Neural cell (in vitro differentiated cells): ENCODE measurements around the gene ADGRB3. TPM values are rescaled to one million over a fixed set of nuclear protein-coding genes. Genes with fewer than 3 reads are reported as not detected.

Experiments used
- H2AFZ ChIP-seq: fragments of 200-600, 300-800 bp; sonication (generic), shearing (Covaris generic); 2 replicates; pipeline ENCODE4 v1.6.0; 2014; ENCODE audit warnings: low read depth, mild to moderate bottlenecking, antibody characterized with exemption, low read length, moderate library complexity
- H3F3A ChIP-seq: fragments of 200-600 bp; shearing (Covaris generic); 2 replicates; pipeline ENCODE4 v1.6.1; 2016; ENCODE audit warnings: mild to moderate bottlenecking, moderate library complexity, mixed read lengths, antibody characterized with exemption, low read length; ENCODE audit not compliant: insufficient read depth, poor library complexity, severe bottlenecking
- H3K27ac ChIP-seq: fragments of 200-600, 300-800 bp; sonication (generic), shearing (Covaris generic); 2 replicates; pipeline ENCODE4 v1.5.1; 2014; ENCODE audit warnings: mild to moderate bottlenecking, low read length, moderate library complexity
- H3K27me3 ChIP-seq: fragments of 300-800, 200-600 bp; sonication (generic), shearing (Covaris generic); 2 replicates; pipeline ENCODE4 v1.6.0; 2014; ENCODE audit warnings: mild to moderate bottlenecking, low read depth, low read length, moderate library complexity; ENCODE audit not compliant: insufficient read depth
- H3K36me3 ChIP-seq: fragments of 300-800, 200-600 bp; sonication (generic), shearing (Covaris generic); 2 replicates; pipeline ENCODE4 v1.5.1; 2014; ENCODE audit warnings: mild to moderate bottlenecking, antibody characterized with exemption, low read length, moderate library complexity; ENCODE audit not compliant: insufficient read depth
- H3K4me2 ChIP-seq: fragments of 300-800, 200-600 bp; sonication (generic), shearing (Covaris generic); 2 replicates; pipeline ENCODE4 v1.6.0; 2014; ENCODE audit warnings: mild to moderate bottlenecking, low read length
- H3K4me3 ChIP-seq: fragments of 300-800, 200-600 bp; sonication (generic), shearing (Covaris generic); 2 replicates; pipeline ENCODE4 v1.5.1; 2014; ENCODE audit warnings: mild to moderate bottlenecking, low read length, moderate library complexity
- H3K79me2 ChIP-seq: fragments of 200-600 bp; shearing (Covaris generic); replicated peaks from 2 replicates; pipeline ENCODE4 v1.6.0; 2014; ENCODE audit warnings: mild to moderate bottlenecking, low read length, moderate library complexity; ENCODE audit not compliant: insufficient read depth
- H3K9ac ChIP-seq: fragments of 300-800, 200-600 bp; sonication (generic), shearing (Covaris generic); 2 replicates; pipeline ENCODE4 v1.6.1; 2016; ENCODE audit warnings: mild to moderate bottlenecking, low read length, mixed read lengths
- H3K9me2 ChIP-seq: fragments of 200-600 bp; shearing (Covaris generic); 2 replicates; pipeline ENCODE4 v1.6.1; 2016; ENCODE audit warnings: mild to moderate bottlenecking, low read length, mixed read lengths; ENCODE audit not compliant: insufficient read depth
- H3K9me3 ChIP-seq: fragments of 200-600, 300-800 bp; sonication (generic), shearing (Covaris generic); 2 replicates; pipeline ENCODE4 v1.6.1; 2016; ENCODE audit warnings: mild to moderate bottlenecking, mixed run types, low read length, moderate library complexity, mixed read lengths
- H4K20me1 ChIP-seq: fragments of 200-600 bp; shearing (Covaris generic); 2 replicates; pipeline ENCODE4 v1.6.1; 2016; ENCODE audit warnings: mild to moderate bottlenecking, mixed run types; ENCODE audit not compliant: insufficient read depth
- EP300 ChIP-seq: fragments of 450-650 bp; conservative IDR thresholded peaks from 2 replicates; pipeline ENCODE4 v1.6.1; 2014; ENCODE audit warnings: antibody characterized with exemption, mild to moderate bottlenecking, moderate library complexity; ENCODE audit not compliant: poor library complexity, severe bottlenecking
- EZH2 ChIP-seq: fragments of 200-600, 300-800 bp; shearing (Covaris generic), sonication (generic); IDR thresholded peaks from 2 replicates; pipeline ENCODE4 v1.6.1; 2014; ENCODE audit warnings: antibody characterized with exemption, low read length, borderline replicate concordance, mild to moderate bottlenecking; ENCODE audit not compliant: insufficient read depth, poor library complexity, severe bottlenecking
- MXI1 ChIP-seq: fragments of 450-650 bp; conservative IDR thresholded peaks from 2 replicates; pipeline ENCODE4 v1.6.1; 2014; ENCODE audit warnings: antibody characterized with exemption, mild to moderate bottlenecking; ENCODE audit not compliant: poor library complexity, severe bottlenecking
- POLR2AphosphoS5 ChIP-seq: IDR thresholded peaks from 2 replicates; pipeline ENCODE4 v1.6.1; 2012
- RAD21 ChIP-seq: fragments of 450-650 bp; conservative IDR thresholded peaks from 2 replicates; pipeline ENCODE4 v1.6.1; 2014; ENCODE audit warnings: antibody characterized with exemption, mild to moderate bottlenecking, moderate library complexity
- REST ChIP-seq: IDR thresholded peaks from 2 replicates; pipeline ENCODE4 v1.6.1; 2012; ENCODE audit warnings: borderline replicate concordance
- SMC3 ChIP-seq: fragments of 450-650 bp; conservative IDR thresholded peaks from 2 replicates; pipeline ENCODE4 v1.6.1; 2014; ENCODE audit warnings: antibody characterized with exemption, mild to moderate bottlenecking, moderate library complexity; ENCODE audit not compliant: poor library complexity
- TAF1 ChIP-seq: IDR thresholded peaks from 2 replicates; pipeline ENCODE4 v1.6.1; 2012; ENCODE audit warnings: low read depth
- polyA plus RNA-seq: library from polyadenylated mRNA; depleted of rRNA; stranded (reverse); fragments of >200 nt; gene quantifications from 2 replicates; pipeline ENCODE4 v1.2.3, GENCODE V29; 2014
- TF ChIP-seq, protein P1 (sequence below): fragments of 450-650 bp; IDR thresholded peaks from 2 replicates; pipeline ENCODE4 v1.5.1; 2014; ENCODE audit warnings: antibody characterized with exemption, mild to moderate bottlenecking, moderate library complexity; ENCODE audit not compliant: poor library complexity, severe bottlenecking

The ADGRB3 gene
- polyA plus RNA-seq, 1 donor from 2014 or later, result 66.5 TPM

DNA sequence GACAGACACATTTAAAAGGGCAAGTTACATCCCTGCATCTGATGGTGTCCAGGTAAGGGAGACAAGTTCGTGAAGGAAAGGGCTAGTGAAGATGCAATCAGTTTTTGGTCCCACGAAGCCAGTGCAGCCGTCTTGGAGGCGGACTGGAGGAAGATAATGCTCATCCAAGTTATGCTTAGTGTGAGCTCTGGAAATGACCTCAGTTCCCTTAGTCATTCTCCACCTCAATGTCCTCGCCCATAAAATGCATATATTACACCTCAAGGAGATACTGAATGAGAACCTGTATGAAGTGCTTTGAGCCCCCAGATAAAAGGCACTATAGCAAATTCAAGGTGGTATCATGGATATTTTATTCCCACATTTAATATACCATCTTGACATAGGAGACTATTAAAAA lies 358.8 kb downstream of the ADGRB3 start:
- H3K9ac ChIP-seq, result no peak overlapping the region
- no peaks in the 10 kb centered on the region for H3K36me3 ChIP-seq
- H3K4me3 ChIP-seq, result no peak overlapping the region
- H3K79me2 ChIP-seq, result no peaks in the 10 kb centered on the region
- H3F3A ChIP-seq, result no peaks in the 10 kb centered on the region
- TF ChIP-seq EP300 (no peak), SMC3 (no peak), MXI1 (no peak), POLR2AphosphoS5 (no peak), TAF1 (no peak), REST (no peak), RAD21 (no peak), EZH2 (no peak)
- TF ChIP-seq, protein P1, sequence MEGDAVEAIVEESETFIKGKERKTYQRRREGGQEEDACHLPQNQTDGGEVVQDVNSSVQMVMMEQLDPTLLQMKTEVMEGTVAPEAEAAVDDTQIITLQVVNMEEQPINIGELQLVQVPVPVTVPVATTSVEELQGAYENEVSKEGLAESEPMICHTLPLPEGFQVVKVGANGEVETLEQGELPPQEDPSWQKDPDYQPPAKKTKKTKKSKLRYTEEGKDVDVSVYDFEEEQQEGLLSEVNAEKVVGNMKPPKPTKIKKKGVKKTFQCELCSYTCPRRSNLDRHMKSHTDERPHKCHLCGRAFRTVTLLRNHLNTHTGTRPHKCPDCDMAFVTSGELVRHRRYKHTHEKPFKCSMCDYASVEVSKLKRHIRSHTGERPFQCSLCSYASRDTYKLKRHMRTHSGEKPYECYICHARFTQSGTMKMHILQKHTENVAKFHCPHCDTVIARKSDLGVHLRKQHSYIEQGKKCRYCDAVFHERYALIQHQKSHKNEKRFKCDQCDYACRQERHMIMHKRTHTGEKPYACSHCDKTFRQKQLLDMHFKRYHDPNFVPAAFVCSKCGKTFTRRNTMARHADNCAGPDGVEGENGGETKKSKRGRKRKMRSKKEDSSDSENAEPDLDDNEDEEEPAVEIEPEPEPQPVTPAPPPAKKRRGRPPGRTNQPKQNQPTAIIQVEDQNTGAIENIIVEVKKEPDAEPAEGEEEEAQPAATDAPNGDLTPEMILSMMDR, result no peak
- no peaks in the 10 kb centered on the region for H3K9me2 ChIP-seq
- H3K9me3 ChIP-seq, result no peaks in the 10 kb centered on the region
- no peak overlapping the region for H3K4me2 ChIP-seq
- no peak overlapping the region for H3K27ac ChIP-seq
- no peak overlapping the region for H2AFZ ChIP-seq
- H4K20me1 ChIP-seq, result no peaks in the 10 kb centered on the region
- no peaks in the 10 kb centered on the region for H3K27me3 ChIP-seq

GRCh38 chr6:68994521-68994920 lies 359.4 kb downstream of the ADGRB3 start:
- no peak overlapping the region for H3K9ac ChIP-seq
- no peaks in the 10 kb centered on the region for H3K9me2 ChIP-seq
- no peaks in the 10 kb centered on the region for H3K79me2 ChIP-seq
- no peak overlapping the region for H3K4me2 ChIP-seq
- no peak overlapping the region for H3K4me3 ChIP-seq
- no peak overlapping the region for H2AFZ ChIP-seq
- no peak for TF ChIP-seq SMC3
- TF ChIP-seq, protein P1, result no peak
- TF ChIP-seq EP300, result no peak
- no peak for TF ChIP-seq POLR2AphosphoS5
- TF ChIP-seq EZH2, result no peak
- TF ChIP-seq MXI1, result no peak
- no peak for TF ChIP-seq REST
- TF ChIP-seq TAF1, result no peak
- no peak for TF ChIP-seq RAD21
- no peaks in the 10 kb centered on the region for H3K36me3 ChIP-seq
- H3F3A ChIP-seq, result no peaks in the 10 kb centered on the region
- H3K27me3 ChIP-seq, result no peaks in the 10 kb centered on the region
- H4K20me1 ChIP-seq, result no peaks in the 10 kb centered on the region
- no peak overlapping the region for H3K27ac ChIP-seq
- H3K9me3 ChIP-seq, result no peaks in the 10 kb centered on the region
